Adipose tissue (tissue), 3 donors: ENCODE measurements around the gene S100A1. TPM values are rescaled to one million over a fixed set of nuclear protein-coding genes. Genes with fewer than 3 reads are reported as not detected.
"Not testable (repeated sequence)": the region's sequence is repeated elsewhere in the genome, so short reads cannot be mapped to it uniquely, and the experiment has no call there.

Source experiments
- H3K27ac ChIP-seq: one replicate; pipeline ENCODE4 v1.5.1; 2013; ENCODE audit warnings: low read depth, low read length
- WGBS, 3 donors: extraction: QIAGEN DNeasy Blood & Tissue Kit; methylation state at CpG; one replicate each; pipeline ENCODE4 v1.1.7; 2013; 5-methylcytosine and 5-hydroxymethylcytosine counted together
- polyA plus RNA-seq, 3 donors: library from polyadenylated mRNA; stranded (reverse); fragments of 200-250 nt; gene quantifications; one replicate each; pipeline ENCODE4 v1.2.3, GENCODE V29; 2013
- donor health status: healthy with polysubstance abuse.
- donor health status: Bipolar disorder and iron deficiency.
- donor health status: healthy.

The S100A1 gene
- polyA plus RNA-seq: 100 to 1,000 TPM in 1 of 3 donors, 10 to 100 TPM in 1, 1 to 10 TPM in 1; 6.7 to 100 (median 31.7) TPM

GRCh38 chr1:153627715-153628626 lies at the start of gene S100A1:
TSS of gene S100A1 (plus strand) at chr1:153628434. CDS start at chr1:153630522, 2,088 bp downstream.
- no peak within 1 kb of the TSS for H3K27ac ChIP-seq
- WGBS, 3 donors: 55 to 65% (median 64%) methylated on average over 10 of the region's 10 CpGs

- no peak overlapping the region for H3K27ac ChIP-seq
Measured at GRCh38 chr1:153578490-153578889, 49.7 kb upstream of the S100A1 start.

GRCh38 chr1:153578936-153579335 lies 49.3 kb upstream of the S100A1 start:
- WGBS, 3 donors: 76 to 87% (median 83%) methylated on average over 3 of the region's 3 CpGs
- H3K27ac ChIP-seq: no peak overlapping the region

- 92 to 93% (median 93%) methylated on average over 22 to 32 of the region's 34 CpGs for WGBS, 3 donors
- not testable (repeated sequence) for H3K27ac ChIP-seq
Measured at GRCh38 chr1:153582836-153583235, 45.4 kb upstream of the S100A1 start.

- WGBS, 3 donors: 83 to 94% (median 92%) methylated on average over 2 to 3 of the region's 3 CpGs
Measured at GRCh38 chr1:153583514-153583913, 44.7 kb upstream of the S100A1 start.

GRCh38 chr1:153583976-153584375 lies 44.3 kb upstream of the S100A1 start:
- WGBS, 3 donors: 71 to 90% (median 81%) methylated on average over 2 of the region's 2 CpGs
- no peak overlapping the region for H3K27ac ChIP-seq

More at GRCh38 chr1:153583514-153583913, 44.7 kb upstream of the S100A1 start:
- not testable (repeated sequence) for H3K27ac ChIP-seq

GRCh38 chr1:153585006-153585405 lies 43.2 kb upstream of the S100A1 start:
- WGBS, 3 donors: 54 to 96% (median 57%) methylated on average over 1 of the region's 1 CpG

GRCh38 chr1:153586347-153586746 lies 41.9 kb upstream of the S100A1 start:
- WGBS, 3 donors: 56 to 71% (median 58%) methylated on average over 1 of the region's 1 CpG

More at GRCh38 chr1:153585006-153585405, 43.2 kb upstream of the S100A1 start:
- H3K27ac ChIP-seq: no peak overlapping the region

GRCh38 chr1:153587314-153587713 lies 40.9 kb upstream of the S100A1 start:
- H3K27ac ChIP-seq: no peak overlapping the region
- WGBS, 3 donors: 48 to 61% (median 59%) methylated on average over 5 of the region's 5 CpGs

More at GRCh38 chr1:153586347-153586746, 41.9 kb upstream of the S100A1 start:
- H3K27ac ChIP-seq: no peak overlapping the region

GRCh38 chr1:153588033-153588432 lies 40.2 kb upstream of the S100A1 start:
- WGBS, 3 donors: 92 to 94% (median 92%) methylated on average over 10 of the region's 10 CpGs
- H3K27ac ChIP-seq: not testable (repeated sequence)

- WGBS, 3 donors: 69 to 81% (median 78%) methylated on average over 2 of the region's 2 CpGs
- no peak overlapping the region for H3K27ac ChIP-seq
Measured at GRCh38 chr1:153588482-153588881, 39.8 kb upstream of the S100A1 start.

GRCh38 chr1:153592748-153593147 lies 35.5 kb upstream of the S100A1 start:
- 51 to 59% (median 53%) methylated on average over 4 of the region's 4 CpGs for WGBS, 3 donors

GRCh38 chr1:153597206-153597605 lies 31.0 kb upstream of the S100A1 start:
- 92 to 94% (median 92%) methylated on average over 6 of the region's 6 CpGs for WGBS, 3 donors
- H3K27ac ChIP-seq: no peak overlapping the region

More at GRCh38 chr1:153592748-153593147, 35.5 kb upstream of the S100A1 start:
- no peak overlapping the region for H3K27ac ChIP-seq

- 58 to 85% (median 62%) methylated on average over 7 of the region's 7 CpGs for WGBS, 3 donors
Measured at GRCh38 chr1:153598309-153599172, 29.7 kb upstream of the S100A1 start.

GRCh38 chr1:153599847-153600246 lies 28.4 kb upstream of the S100A1 start:
- WGBS, 3 donors: 85 to 88% (median 87%) methylated on average over 7 of the region's 7 CpGs
- no peak overlapping the region for H3K27ac ChIP-seq

More at GRCh38 chr1:153598309-153599172, 29.7 kb upstream of the S100A1 start:
- H3K27ac ChIP-seq: no peak overlapping the region

GRCh38 chr1:153602749-153603148 lies 25.5 kb upstream of the S100A1 start:
- no peak overlapping the region for H3K27ac ChIP-seq
- WGBS, 3 donors: 93 to 95% (median 95%) methylated on average over 6 of the region's 6 CpGs

- 86 to 92% (median 88%) methylated on average over 10 to 11 of the region's 11 CpGs for WGBS, 3 donors
Measured at GRCh38 chr1:153606194-153606593, 22.0 kb upstream of the S100A1 start.

GRCh38 chr1:153607381-153607780 lies 20.9 kb upstream of the S100A1 start:
- H3K27ac ChIP-seq: no peak overlapping the region
- WGBS, 3 donors: 89 to 93% (median 92%) methylated on average over 8 of the region's 8 CpGs

More at GRCh38 chr1:153606194-153606593, 22.0 kb upstream of the S100A1 start:
- H3K27ac ChIP-seq: no peak overlapping the region
